WTC11 (cell line): ENCODE data around the gene CDK4. TPM values are rescaled to one million over a fixed set of nuclear protein-coding genes. Genes with fewer than 3 reads are reported as not detected.

Experiments
- ATAC-seq: fragments of 200-7000 bp; cut with Tn5 transposase; 2 replicates; pipeline ENCODE4 v1.10.0; 2021; ENCODE audit warnings: mild to moderate bottlenecking, moderate library complexity
- CTCF ChIA-PET: fragments of 300-600 bp; sonication (Branson Sonifier 250); formaldehyde crosslinking; loops from one replicate; lab custom pipeline; 2021; ENCODE audit warnings: antibody characterized with exemption; lab: Charles Lee
- POLR2A ChIA-PET: fragments of 350-600 bp; sonication (Branson Sonifier 250); formaldehyde crosslinking; loops from one replicate; lab custom pipeline; 2021; ENCODE audit warnings: antibody characterized with exemption; lab: Charles Lee
- DNase-seq: peaks from one replicate; pipeline ENCODE4 v3.0.0; 2021; ENCODE audit warnings: low spot score
- H3K27ac Mint-ChIP-seq: 2 replicates; pipeline ENCODE4 v1.8.0; 2021; ENCODE audit warnings: mixed read lengths
- H3K27me3 Mint-ChIP-seq: 2 replicates; pipeline ENCODE4 v1.8.0; 2021; ENCODE audit warnings: low read depth, mild to moderate bottlenecking, moderate library complexity, mixed read lengths
- H3K36me3 Mint-ChIP-seq: 2 replicates; pipeline ENCODE4 v1.8.0; 2021; ENCODE audit warnings: mixed read lengths
- H3K4me1 Mint-ChIP-seq: 2 replicates; pipeline ENCODE4 v1.8.0; 2022; ENCODE audit warnings: mixed read lengths
- H3K4me3 Mint-ChIP-seq: 2 replicates; pipeline ENCODE4 v1.8.0; 2021; ENCODE audit warnings: mild to moderate bottlenecking, moderate library complexity, mixed read lengths
- H3K9me3 Mint-ChIP-seq: 2 replicates; pipeline ENCODE4 v1.8.0; 2021; ENCODE audit warnings: mixed read lengths
- EMX1 ChIP-seq: fragments of 250-450 bp; sonication (Bioruptor Pico); IDR thresholded peaks from 2 replicates; pipeline ENCODE4 v1.8.0; 2021; ENCODE audit warnings: mild to moderate bottlenecking
- ESRRA ChIP-seq: sonication (generic); formaldehyde crosslinking; IDR thresholded peaks from 2 replicates; pipeline ENCODE4 v1.8.1; 2022; ENCODE audit warnings: mild to moderate bottlenecking, missing genetic modification reagents, borderline replicate concordance
- FOXJ3 ChIP-seq: sonication (generic); formaldehyde crosslinking; IDR thresholded peaks from 2 replicates; pipeline ENCODE4 v1.9.0; 2021; ENCODE audit warnings: missing genetic modification reagents, mild to moderate bottlenecking, borderline replicate concordance
- FOXP1 ChIP-seq: sonication (generic); formaldehyde crosslinking; IDR thresholded peaks from 2 replicates; pipeline ENCODE4 v1.8.0; 2022; ENCODE audit warnings: missing genetic modification reagents, mild to moderate bottlenecking, moderate library complexity, borderline replicate concordance
- GABPB1 ChIP-seq: sonication (generic); formaldehyde crosslinking; IDR thresholded peaks from 2 replicates; pipeline ENCODE4 v1.8.1; 2023; ENCODE audit warnings: mild to moderate bottlenecking, missing genetic modification reagents
- JAZF1 ChIP-seq: fragments of 250-450 bp; sonication (Bioruptor Pico); IDR thresholded peaks from 2 replicates; pipeline ENCODE4 v1.9.0; 2021; ENCODE audit warnings: moderate library complexity, mild to moderate bottlenecking, inconsistent platforms
- JUN ChIP-seq: sonication (generic); formaldehyde crosslinking; IDR thresholded peaks from 2 replicates; pipeline ENCODE4 v1.8.0; 2023; ENCODE audit warnings: mild to moderate bottlenecking, missing genetic modification reagents
- KAT7 ChIP-seq: sonication (generic); formaldehyde crosslinking; IDR thresholded peaks from 2 replicates; pipeline ENCODE4 v1.8.1; 2023; ENCODE audit warnings: missing genetic modification reagents, mild to moderate bottlenecking, borderline replicate concordance
- MXD4 ChIP-seq: fragments of 250-450 bp; sonication (Bioruptor Pico); IDR thresholded peaks from 2 replicates; pipeline ENCODE4 v1.8.0; 2021; ENCODE audit warnings: mild to moderate bottlenecking, moderate library complexity, borderline replicate concordance
- NFE2L1 ChIP-seq: sonication (generic); formaldehyde crosslinking; IDR thresholded peaks from 2 replicates; pipeline ENCODE4 v1.8.1; 2023; ENCODE audit warnings: missing genetic modification reagents
- NFYB ChIP-seq: sonication (generic); formaldehyde crosslinking; conservative IDR thresholded peaks from 2 replicates; pipeline ENCODE4 v1.8.0; 2022; ENCODE audit warnings: low read depth, missing genetic modification reagents
- PRRX2 ChIP-seq: fragments of 250-450 bp; sonication (Bioruptor Pico); IDR thresholded peaks from 2 replicates; pipeline ENCODE4 v1.8.0; 2021; ENCODE audit warnings: mild to moderate bottlenecking
- RELA ChIP-seq: sonication (generic); formaldehyde crosslinking; IDR thresholded peaks from 2 replicates; pipeline ENCODE4 v1.8.1; 2022; ENCODE audit warnings: missing genetic modification reagents, mild to moderate bottlenecking, borderline replicate concordance
- ZBTB21 ChIP-seq: sonication (generic); formaldehyde crosslinking; IDR thresholded peaks from 2 replicates; pipeline ENCODE4 v1.8.1; 2023; ENCODE audit warnings: mild to moderate bottlenecking, missing genetic modification reagents, borderline replicate concordance
- total RNA-seq: library from RNA; stranded (reverse); gene quantifications from 3 replicates; pipeline ENCODE4 v1.2.3, GENCODE V29; 2021
- TF ChIP-seq, protein P1 (sequence below): sonication (generic); formaldehyde crosslinking; IDR thresholded peaks from 2 replicates; pipeline ENCODE4 v1.8.0; 2022; ENCODE audit warnings: mild to moderate bottlenecking, missing genetic modification reagents
- TF ChIP-seq, protein P2 (sequence below): sonication (generic); formaldehyde crosslinking; IDR thresholded peaks from 2 replicates; pipeline ENCODE4 v1.8.0; 2022; ENCODE audit warnings: mild to moderate bottlenecking, missing genetic modification reagents
- TF ChIP-seq, protein P3 (sequence below): sonication (generic); formaldehyde crosslinking; conservative IDR thresholded peaks from 2 replicates; pipeline ENCODE4 v1.8.1; 2023; ENCODE audit warnings: mild to moderate bottlenecking, low read depth, missing genetic modification reagents, moderate library complexity
- TF ChIP-seq, protein P4 (sequence below): fragments of 250-450 bp; sonication (Bioruptor Pico); IDR thresholded peaks from 2 replicates; pipeline ENCODE4 v2.1.2; 2022; ENCODE audit warnings: mild to moderate bottlenecking, moderate library complexity
- TF ChIP-seq, protein P5 (sequence below): sonication (generic); formaldehyde crosslinking; IDR thresholded peaks from 2 replicates; pipeline ENCODE4 v1.8.1; 2023; ENCODE audit warnings: mild to moderate bottlenecking, missing genetic modification reagents, moderate library complexity
- TF ChIP-seq, protein P6 (sequence below): sonication (generic); formaldehyde crosslinking; IDR thresholded peaks from 2 replicates; pipeline ENCODE4 v1.8.1; 2023; ENCODE audit warnings: mild to moderate bottlenecking, missing genetic modification reagents
- TF ChIP-seq, protein P7 (sequence below): sonication (generic); formaldehyde crosslinking; IDR thresholded peaks from 2 replicates; pipeline ENCODE4 v1.8.1; 2022; ENCODE audit warnings: missing genetic modification reagents, borderline replicate concordance
- TF ChIP-seq, protein P8 (sequence below): sonication (generic); formaldehyde crosslinking; IDR thresholded peaks from 2 replicates; pipeline ENCODE4 v1.8.1; 2023; ENCODE audit warnings: mild to moderate bottlenecking, missing genetic modification reagents, borderline replicate concordance

CDK4 gene
- total RNA-seq, 1 experiment from 2014 or later: 152 TPM

DNA sequence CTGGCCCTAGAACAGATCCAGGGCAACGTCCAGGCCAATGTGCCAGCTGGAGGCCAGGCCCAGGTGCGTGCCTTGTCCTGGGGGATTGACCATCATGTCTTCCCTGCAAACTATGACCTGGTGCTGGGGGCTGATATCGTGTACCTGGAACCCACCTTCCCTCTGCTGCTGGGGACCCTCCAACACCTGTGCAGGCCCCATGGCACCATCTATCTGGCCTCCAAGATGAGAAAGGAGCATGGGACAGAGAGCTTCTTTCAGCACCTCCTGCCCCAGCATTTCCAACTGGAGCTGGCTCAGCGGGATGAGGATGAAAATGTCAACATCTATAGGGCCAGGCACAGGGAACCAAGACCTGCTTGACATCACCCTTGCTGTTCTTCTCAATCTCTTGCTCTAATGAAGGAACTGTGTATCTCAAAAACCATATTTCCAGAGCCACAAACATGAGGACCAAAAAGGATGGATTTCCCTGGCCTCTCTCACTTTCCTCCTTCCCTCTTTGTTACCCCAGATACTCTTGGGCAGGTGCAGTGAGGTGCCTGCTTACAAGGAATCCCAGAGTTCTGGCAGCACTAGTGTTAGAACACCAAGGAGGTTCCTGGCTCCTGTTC lies 28.3 kb upstream of the CDK4 start (continued):
- TF ChIP-seq, protein P1, sequence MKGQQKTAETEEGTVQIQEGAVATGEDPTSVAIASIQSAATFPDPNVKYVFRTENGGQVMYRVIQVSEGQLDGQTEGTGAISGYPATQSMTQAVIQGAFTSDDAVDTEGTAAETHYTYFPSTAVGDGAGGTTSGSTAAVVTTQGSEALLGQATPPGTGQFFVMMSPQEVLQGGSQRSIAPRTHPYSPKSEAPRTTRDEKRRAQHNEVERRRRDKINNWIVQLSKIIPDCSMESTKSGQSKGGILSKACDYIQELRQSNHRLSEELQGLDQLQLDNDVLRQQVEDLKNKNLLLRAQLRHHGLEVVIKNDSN (CRISPR knock-in tag): no peak
- TF ChIP-seq PRRX2 (CRISPR knock-in tag) (no peak), ESRRA (no peak), JAZF1 (no peak), JUN (CRISPR knock-in tag) (no peak), FOXP1 (no peak), NFYB (CRISPR knock-in tag) (no peak)
- TF ChIP-seq, protein P2, sequence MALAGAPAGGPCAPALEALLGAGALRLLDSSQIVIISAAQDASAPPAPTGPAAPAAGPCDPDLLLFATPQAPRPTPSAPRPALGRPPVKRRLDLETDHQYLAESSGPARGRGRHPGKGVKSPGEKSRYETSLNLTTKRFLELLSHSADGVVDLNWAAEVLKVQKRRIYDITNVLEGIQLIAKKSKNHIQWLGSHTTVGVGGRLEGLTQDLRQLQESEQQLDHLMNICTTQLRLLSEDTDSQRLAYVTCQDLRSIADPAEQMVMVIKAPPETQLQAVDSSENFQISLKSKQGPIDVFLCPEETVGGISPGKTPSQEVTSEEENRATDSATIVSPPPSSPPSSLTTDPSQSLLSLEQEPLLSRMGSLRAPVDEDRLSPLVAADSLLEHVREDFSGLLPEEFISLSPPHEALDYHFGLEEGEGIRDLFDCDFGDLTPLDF (CRISPR knock-in tag): no peak
- TF ChIP-seq, protein P3, sequence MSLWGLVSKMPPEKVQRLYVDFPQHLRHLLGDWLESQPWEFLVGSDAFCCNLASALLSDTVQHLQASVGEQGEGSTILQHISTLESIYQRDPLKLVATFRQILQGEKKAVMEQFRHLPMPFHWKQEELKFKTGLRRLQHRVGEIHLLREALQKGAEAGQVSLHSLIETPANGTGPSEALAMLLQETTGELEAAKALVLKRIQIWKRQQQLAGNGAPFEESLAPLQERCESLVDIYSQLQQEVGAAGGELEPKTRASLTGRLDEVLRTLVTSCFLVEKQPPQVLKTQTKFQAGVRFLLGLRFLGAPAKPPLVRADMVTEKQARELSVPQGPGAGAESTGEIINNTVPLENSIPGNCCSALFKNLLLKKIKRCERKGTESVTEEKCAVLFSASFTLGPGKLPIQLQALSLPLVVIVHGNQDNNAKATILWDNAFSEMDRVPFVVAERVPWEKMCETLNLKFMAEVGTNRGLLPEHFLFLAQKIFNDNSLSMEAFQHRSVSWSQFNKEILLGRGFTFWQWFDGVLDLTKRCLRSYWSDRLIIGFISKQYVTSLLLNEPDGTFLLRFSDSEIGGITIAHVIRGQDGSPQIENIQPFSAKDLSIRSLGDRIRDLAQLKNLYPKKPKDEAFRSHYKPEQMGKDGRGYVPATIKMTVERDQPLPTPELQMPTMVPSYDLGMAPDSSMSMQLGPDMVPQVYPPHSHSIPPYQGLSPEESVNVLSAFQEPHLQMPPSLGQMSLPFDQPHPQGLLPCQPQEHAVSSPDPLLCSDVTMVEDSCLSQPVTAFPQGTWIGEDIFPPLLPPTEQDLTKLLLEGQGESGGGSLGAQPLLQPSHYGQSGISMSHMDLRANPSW: no peak
- TF ChIP-seq, protein P4, sequence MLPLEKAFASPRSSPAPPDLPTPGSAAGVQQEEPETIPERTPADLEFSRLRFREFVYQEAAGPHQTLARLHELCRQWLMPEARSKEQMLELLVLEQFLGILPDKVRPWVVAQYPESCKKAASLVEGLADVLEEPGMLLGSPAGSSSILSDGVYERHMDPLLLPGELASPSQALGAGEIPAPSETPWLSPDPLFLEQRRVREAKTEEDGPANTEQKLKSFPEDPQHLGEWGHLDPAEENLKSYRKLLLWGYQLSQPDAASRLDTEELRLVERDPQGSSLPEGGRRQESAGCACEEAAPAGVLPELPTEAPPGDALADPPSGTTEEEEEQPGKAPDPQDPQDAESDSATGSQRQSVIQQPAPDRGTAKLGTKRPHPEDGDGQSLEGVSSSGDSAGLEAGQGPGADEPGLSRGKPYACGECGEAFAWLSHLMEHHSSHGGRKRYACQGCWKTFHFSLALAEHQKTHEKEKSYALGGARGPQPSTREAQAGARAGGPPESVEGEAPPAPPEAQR (CRISPR knock-in tag): no peak

DNA sequence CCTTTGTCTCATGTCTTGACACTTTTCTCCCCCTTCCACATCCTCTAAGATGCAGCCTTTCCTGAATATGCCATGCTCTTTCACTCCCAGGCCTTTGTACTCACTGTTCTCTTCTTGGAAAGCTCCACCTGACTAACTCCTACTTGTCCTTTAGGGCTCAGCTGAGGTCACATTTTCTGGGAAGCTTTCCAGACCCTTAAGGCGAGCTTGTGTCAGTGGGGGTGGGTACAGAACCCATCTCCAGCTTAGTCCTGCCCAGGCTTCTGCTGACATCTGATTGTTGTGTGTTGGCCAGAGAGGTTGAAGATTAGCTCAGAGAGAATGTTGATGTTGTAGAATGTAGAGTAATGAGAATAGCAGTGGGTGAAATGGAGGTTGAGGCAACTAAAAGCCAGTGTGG lies 27.6 kb upstream of the CDK4 start:
- H3K36me3 Mint-ChIP-seq: peaks cover 6% of the 10 kb centered on the region
- H3K4me3 Mint-ChIP-seq: no peak overlapping the region
- no peaks in the 10 kb centered on the region for H3K9me3 Mint-ChIP-seq
- ChIA-PET POLR2A (interaction anchor here (1.0 kb wide), 1 partner anchor 8 kb away, joined by 5 read pairs; the partner anchor contains the start of genes EEF1AKMT3 and METTL1), CTCF (interaction anchor here (2.2 kb wide), 1 partner anchor 23 kb away, joined by 10 read pairs; no protein-coding TSS in a partner anchor)
- no peak for DNase-seq
- ATAC-seq: no peak
- H3K27me3 Mint-ChIP-seq: no peaks in the 10 kb centered on the region
- H3K27ac Mint-ChIP-seq: no peak overlapping the region
- H3K4me1 Mint-ChIP-seq: peaks cover 4% of the 10 kb centered on the region; the same call in 1 of the 2 replicates
- no peak for TF ChIP-seq NFE2L1
- no peak for TF ChIP-seq MXD4 (CRISPR knock-in tag)
- TF ChIP-seq GABPB1 (CRISPR knock-in tag): no peak
- TF ChIP-seq EMX1: no peak
- no peak for TF ChIP-seq FOXJ3 (CRISPR knock-in tag)
- TF ChIP-seq, protein P5, sequence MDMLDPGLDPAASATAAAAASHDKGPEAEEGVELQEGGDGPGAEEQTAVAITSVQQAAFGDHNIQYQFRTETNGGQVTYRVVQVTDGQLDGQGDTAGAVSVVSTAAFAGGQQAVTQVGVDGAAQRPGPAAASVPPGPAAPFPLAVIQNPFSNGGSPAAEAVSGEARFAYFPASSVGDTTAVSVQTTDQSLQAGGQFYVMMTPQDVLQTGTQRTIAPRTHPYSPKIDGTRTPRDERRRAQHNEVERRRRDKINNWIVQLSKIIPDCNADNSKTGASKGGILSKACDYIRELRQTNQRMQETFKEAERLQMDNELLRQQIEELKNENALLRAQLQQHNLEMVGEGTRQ (CRISPR knock-in tag): no peak
- TF ChIP-seq KAT7 (CRISPR knock-in tag): no peak
- TF ChIP-seq, protein P6, sequence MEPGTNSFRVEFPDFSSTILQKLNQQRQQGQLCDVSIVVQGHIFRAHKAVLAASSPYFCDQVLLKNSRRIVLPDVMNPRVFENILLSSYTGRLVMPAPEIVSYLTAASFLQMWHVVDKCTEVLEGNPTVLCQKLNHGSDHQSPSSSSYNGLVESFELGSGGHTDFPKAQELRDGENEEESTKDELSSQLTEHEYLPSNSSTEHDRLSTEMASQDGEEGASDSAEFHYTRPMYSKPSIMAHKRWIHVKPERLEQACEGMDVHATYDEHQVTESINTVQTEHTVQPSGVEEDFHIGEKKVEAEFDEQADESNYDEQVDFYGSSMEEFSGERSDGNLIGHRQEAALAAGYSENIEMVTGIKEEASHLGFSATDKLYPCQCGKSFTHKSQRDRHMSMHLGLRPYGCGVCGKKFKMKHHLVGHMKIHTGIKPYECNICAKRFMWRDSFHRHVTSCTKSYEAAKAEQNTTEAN (CRISPR knock-in tag): no peak
- no peak for TF ChIP-seq FOXP1
- no peak for TF ChIP-seq RELA (CRISPR knock-in tag)
- TF ChIP-seq, protein P7, sequence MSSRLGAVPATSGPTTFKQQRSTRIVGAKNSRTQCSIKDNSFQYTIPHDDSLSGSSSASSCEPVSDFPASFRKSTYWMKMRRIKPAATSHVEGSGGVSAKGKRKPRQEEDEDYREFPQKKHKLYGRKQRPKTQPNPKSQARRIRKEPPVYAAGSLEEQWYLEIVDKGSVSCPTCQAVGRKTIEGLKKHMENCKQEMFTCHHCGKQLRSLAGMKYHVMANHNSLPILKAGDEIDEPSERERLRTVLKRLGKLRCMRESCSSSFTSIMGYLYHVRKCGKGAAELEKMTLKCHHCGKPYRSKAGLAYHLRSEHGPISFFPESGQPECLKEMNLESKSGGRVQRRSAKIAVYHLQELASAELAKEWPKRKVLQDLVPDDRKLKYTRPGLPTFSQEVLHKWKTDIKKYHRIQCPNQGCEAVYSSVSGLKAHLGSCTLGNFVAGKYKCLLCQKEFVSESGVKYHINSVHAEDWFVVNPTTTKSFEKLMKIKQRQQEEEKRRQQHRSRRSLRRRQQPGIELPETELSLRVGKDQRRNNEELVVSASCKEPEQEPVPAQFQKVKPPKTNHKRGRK (CRISPR knock-in tag): no peak
- no peak for TF ChIP-seq PRRX2 (CRISPR knock-in tag)
- no peak for TF ChIP-seq ZBTB21 (CRISPR knock-in tag)
- TF ChIP-seq, protein P8, sequence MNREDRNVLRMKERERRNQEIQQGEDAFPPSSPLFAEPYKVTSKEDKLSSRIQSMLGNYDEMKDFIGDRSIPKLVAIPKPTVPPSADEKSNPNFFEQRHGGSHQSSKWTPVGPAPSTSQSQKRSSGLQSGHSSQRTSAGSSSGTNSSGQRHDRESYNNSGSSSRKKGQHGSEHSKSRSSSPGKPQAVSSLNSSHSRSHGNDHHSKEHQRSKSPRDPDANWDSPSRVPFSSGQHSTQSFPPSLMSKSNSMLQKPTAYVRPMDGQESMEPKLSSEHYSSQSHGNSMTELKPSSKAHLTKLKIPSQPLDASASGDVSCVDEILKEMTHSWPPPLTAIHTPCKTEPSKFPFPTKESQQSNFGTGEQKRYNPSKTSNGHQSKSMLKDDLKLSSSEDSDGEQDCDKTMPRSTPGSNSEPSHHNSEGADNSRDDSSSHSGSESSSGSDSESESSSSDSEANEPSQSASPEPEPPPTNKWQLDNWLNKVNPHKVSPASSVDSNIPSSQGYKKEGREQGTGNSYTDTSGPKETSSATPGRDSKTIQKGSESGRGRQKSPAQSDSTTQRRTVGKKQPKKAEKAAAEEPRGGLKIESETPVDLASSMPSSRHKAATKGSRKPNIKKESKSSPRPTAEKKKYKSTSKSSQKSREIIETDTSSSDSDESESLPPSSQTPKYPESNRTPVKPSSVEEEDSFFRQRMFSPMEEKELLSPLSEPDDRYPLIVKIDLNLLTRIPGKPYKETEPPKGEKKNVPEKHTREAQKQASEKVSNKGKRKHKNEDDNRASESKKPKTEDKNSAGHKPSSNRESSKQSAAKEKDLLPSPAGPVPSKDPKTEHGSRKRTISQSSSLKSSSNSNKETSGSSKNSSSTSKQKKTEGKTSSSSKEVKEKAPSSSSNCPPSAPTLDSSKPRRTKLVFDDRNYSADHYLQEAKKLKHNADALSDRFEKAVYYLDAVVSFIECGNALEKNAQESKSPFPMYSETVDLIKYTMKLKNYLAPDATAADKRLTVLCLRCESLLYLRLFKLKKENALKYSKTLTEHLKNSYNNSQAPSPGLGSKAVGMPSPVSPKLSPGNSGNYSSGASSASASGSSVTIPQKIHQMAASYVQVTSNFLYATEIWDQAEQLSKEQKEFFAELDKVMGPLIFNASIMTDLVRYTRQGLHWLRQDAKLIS: no peak
